Right renal cortex interstitium (tissue), 3 donors: ENCODE measurements around the gene ITPK1. TPM values are rescaled to one million over a fixed set of nuclear protein-coding genes. Genes with fewer than 3 reads are reported as not detected.

ENCODE experiments used
- DNase-seq, 3 donors: peaks; one replicate each; pipeline ENCODE4 v3.0.0-alpha.2; 2013; ENCODE audit warnings: low read depth in 3 of 3, low spot score in 2 of 3
- polyA plus RNA-seq, 3 donors: library from polyadenylated mRNA; unstranded; fragments of 120-200 nt; gene quantifications; one replicate each; pipeline ENCODE4 v1.2.1, GENCODE V29; 2013; ENCODE audit not compliant: insufficient read length in 3 of 3

Gene ITPK1
- polyA plus RNA-seq, 3 donors, result 28.5 to 33.7 (median 29.7) TPM

GRCh38 chr14:92997343-92998061, 118.2 kb downstream of the ITPK1 start:
- no peak for DNase-seq

- no peak for DNase-seq
Measured at GRCh38 chr14:92995620-92996019, 120.1 kb downstream of the ITPK1 start.

GRCh38 chr14:92994942-92995341, 120.8 kb downstream of the ITPK1 start:
- no peak for DNase-seq

GRCh38 chr14:92994131-92994676, 121.5 kb downstream of the ITPK1 start:
- DNase-seq, result no peak

GRCh38 chr14:92993302-92993701, 122.4 kb downstream of the ITPK1 start:
- no peak for DNase-seq

- DNase-seq, result no peak
Measured at GRCh38 chr14:92991536-92991935, 124.2 kb downstream of the ITPK1 start.

- DNase-seq, result no peak
Measured at GRCh38 chr14:92990456-92991430, 125.0 kb downstream of the ITPK1 start.

GRCh38 chr14:92988786-92989755, 126.7 kb downstream of the ITPK1 start:
- no peak for DNase-seq

- DNase-seq, result no peak
Measured at GRCh38 chr14:92987713-92988510, 127.8 kb downstream of the ITPK1 start.

- no peak for DNase-seq
Measured at GRCh38 chr14:92987148-92987570, 128.6 kb downstream of the ITPK1 start.

GRCh38 chr14:92986254-92987147, 129.2 kb downstream of the ITPK1 start:
- no peak for DNase-seq

GRCh38 chr14:92985521-92985920, 130.2 kb downstream of the ITPK1 start:
- no peak for DNase-seq

- DNase-seq, result no peak
Measured at GRCh38 chr14:92984896-92985295, 130.8 kb downstream of the ITPK1 start.

- DNase-seq, result no peak
Measured at GRCh38 chr14:92984082-92984788, 131.5 kb downstream of the ITPK1 start.

- DNase-seq, result no peak
Measured at GRCh38 chr14:92982956-92983355, 132.8 kb downstream of the ITPK1 start.

- no peak for DNase-seq
Measured at GRCh38 chr14:92981726-92982125, 134.0 kb downstream of the ITPK1 start.

GRCh38 chr14:92980866-92981265, 134.9 kb downstream of the ITPK1 start:
- no peak for DNase-seq
